GM20000 (cell line): Measurements from ENCODE around the gene IGSF6.

Experiments
- DNase-seq: peaks from one replicate; pipeline ENCODE4 v3.0.0; 2012; ENCODE audit warnings: low spot score
- CTCF ChIP-seq: IDR thresholded peaks from 2 replicates; pipeline ENCODE4 v1.5.1; 2012; ENCODE audit warnings: mild to moderate bottlenecking, control low read depth; ENCODE audit errors: extremely low read depth, missing control alignments

Gene IGSF6

GRCh38 chr16:21619765-21620425 lies 32.5 kb downstream of the IGSF6 start:
- TF ChIP-seq CTCF, result no peak
- no peak for DNase-seq

DNA sequence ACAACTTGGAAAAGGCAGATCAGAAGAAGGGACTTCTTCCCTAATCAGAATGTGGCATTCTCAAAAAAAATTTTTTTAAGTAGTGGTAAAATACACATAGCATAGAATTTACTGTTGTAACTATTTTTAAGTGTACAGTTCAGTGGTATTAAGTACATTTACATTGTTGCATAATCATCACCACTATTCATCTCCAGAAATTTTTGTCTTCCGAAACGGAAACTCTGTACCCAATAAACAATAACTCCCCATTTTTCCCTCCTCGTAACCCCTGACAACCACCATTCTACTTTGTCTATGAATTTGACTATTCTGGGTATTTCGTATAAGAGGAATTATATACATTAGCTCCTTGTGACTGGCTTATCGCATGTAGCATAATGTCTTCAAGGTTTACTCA lies 34.1 kb downstream of the IGSF6 start:
- DNase-seq, result no peak
- TF ChIP-seq CTCF, result no peak

DNA sequence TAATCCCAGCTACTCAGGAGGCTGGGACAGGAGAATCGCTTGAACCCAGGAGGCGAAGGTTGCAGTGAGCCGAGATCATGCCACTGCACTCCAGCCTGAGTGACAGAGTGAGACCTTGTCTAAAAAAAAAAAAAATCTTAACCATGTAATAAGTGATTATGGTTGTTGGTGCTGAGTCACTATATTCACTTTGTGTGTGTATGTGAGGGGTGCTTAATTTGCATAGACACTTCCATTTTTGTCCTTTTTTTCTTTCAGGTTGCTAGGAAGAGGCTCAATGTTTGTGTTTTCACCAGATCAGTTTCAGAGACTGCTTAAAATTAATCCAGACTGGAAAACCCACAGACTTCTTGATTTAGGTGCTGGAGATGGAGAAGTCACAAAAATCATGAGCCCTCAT lies 34.8 kb downstream of the IGSF6 start:
- TF ChIP-seq CTCF, result no peak
- DNase-seq, result no peak

DNA sequence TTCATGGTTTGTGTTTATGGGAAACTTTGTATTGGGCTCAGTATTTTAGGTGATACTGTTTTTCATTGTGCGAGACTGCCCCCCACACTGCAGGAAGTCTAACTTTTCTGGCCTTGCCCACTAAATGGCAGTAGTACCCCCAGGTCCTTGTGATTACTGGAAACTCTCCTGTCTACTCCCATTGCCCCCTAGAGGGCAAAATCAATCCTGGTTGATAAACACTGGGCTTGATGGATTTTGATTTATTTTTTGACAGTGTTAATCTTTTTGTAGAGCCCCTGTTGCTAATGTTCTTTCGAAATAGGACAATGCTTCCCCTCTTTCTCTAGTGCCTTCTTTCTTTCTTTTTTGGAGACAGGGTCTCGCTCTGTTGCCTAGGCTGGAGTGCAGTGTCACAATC lies 37.5 kb downstream of the IGSF6 start:
- no peak for DNase-seq
- TF ChIP-seq CTCF, result no peak

- DNase-seq, result no peak
Observed at GRCh38 chr16:21613781-21614180, 38.6 kb downstream of the IGSF6 start.

DNA sequence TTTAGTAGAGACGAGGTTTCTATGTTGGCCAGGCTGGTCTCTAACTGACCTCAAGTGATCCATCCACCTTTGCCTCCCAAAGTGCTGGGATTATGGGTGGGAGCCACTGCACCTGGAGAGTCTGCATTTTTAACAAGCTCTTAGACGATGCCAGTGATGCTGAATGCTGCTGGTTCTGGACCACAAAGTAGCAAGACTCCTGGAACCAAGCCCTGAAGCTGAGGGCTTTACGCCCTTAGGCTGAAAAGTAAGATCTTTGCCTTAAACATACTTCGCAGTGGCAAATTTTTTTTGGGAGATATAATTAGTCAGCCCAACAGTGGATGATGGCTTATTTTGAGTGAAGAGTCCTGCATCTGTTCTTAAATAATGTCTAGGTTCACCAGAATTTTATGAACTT lies 39.0 kb downstream of the IGSF6 start:
- no peak for DNase-seq
- no peak for TF ChIP-seq CTCF

More at GRCh38 chr16:21613781-21614180, 38.6 kb downstream of the IGSF6 start:
- no peak for TF ChIP-seq CTCF

DNA sequence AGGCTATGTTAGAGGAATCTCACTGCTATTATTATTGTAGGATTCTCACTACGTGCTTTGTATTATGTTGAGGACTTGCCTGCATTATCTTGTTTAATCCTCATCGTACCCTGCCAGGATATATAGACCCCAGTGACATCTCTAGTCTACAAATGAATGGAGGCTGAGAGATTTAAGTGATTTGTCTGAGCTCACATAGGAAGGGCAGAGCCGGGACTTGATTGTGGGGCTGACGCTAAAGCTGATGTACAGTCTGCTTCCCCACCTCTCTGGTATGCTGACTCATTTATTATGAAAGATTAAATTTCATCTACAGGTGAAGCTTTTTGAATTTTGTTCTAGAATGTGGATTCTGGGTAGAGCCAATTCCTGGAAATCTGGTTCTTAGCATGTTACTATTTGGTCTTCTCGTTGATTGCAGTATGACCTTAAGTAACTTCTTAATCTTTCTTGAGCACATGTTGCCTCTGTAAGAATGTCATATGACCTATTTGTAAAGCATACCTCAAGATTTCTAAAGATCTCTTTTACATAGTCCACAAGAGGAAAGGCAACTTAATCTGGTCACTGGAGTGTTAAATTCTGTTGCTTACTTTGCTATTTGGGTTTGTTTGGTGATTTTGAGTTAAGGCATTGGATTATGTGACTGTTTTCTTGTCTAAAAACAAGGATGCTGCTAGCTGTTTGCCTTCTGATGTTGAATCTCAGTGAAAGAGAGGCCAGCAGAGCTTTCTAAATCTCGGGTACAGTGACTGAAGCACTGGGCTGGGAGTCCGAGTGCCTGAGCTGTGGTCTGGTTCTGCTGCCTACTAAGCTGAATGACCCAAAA lies 40.6 kb downstream of the IGSF6 start:
- no peak for DNase-seq
- TF ChIP-seq CTCF, result no peak
